GM18498 (cell line): ENCODE results near the gene DUOX1.

ENCODE experiments used
- ATAC-seq: cut with Tn5 transposase; IDR thresholded peaks from one replicate; pipeline ENCODE4 v1.9.1; 2021; ENCODE audit warnings: mild to moderate bottlenecking, moderate library complexity; ENCODE audit not compliant: unreplicated experiment

Gene DUOX1

GRCh38 chr15:45140557-45141250 is 10.9 kb downstream of the DUOX1 start:
- ATAC-seq, result no peak

- no peak for ATAC-seq
Measured at GRCh38 chr15:45141386-45141785, 11.6 kb downstream of the DUOX1 start.

- ATAC-seq, result no peak
Measured at GRCh38 chr15:45143056-45143455, 13.3 kb downstream of the DUOX1 start.

GRCh38 chr15:45143946-45144345 is 14.2 kb downstream of the DUOX1 start:
- ATAC-seq, result no peak

- ATAC-seq, result no peak
Measured at GRCh38 chr15:45144775-45145174, 15.0 kb downstream of the DUOX1 start.

- ATAC-seq, result no peak
Measured at GRCh38 chr15:45146405-45146804, 16.6 kb downstream of the DUOX1 start.

GRCh38 chr15:45147606-45148005 is 17.8 kb downstream of the DUOX1 start:
- no peak for ATAC-seq

- ATAC-seq, result no peak
Measured at GRCh38 chr15:45148076-45149059, 18.6 kb downstream of the DUOX1 start.

GRCh38 chr15:45149060-45149459 is 19.3 kb downstream of the DUOX1 start:
- ATAC-seq, result no peak

- ATAC-seq, result no peak
Measured at GRCh38 chr15:45150481-45150880, 20.7 kb downstream of the DUOX1 start.

GRCh38 chr15:45150997-45151396 is 21.2 kb downstream of the DUOX1 start:
- no peak for ATAC-seq

- no peak for ATAC-seq
Measured at GRCh38 chr15:45151998-45152828, 22.4 kb downstream of the DUOX1 start.

- no peak for ATAC-seq
Measured at GRCh38 chr15:45155739-45156138, 25.9 kb downstream of the DUOX1 start.

GRCh38 chr15:45156744-45157455 is 27.1 kb downstream of the DUOX1 start:
- no peak for ATAC-seq

- no peak for ATAC-seq
Measured at GRCh38 chr15:45157974-45158373, 28.2 kb downstream of the DUOX1 start.

GRCh38 chr15:45161666-45162065 is 31.9 kb downstream of the DUOX1 start:
- no peak for ATAC-seq

GRCh38 chr15:45162771-45163507 is 33.1 kb downstream of the DUOX1 start:
- peak; percentile 48 for ATAC-seq

- ATAC-seq, result no peak
Measured at GRCh38 chr15:45163508-45163856, 33.7 kb downstream of the DUOX1 start.

- ATAC-seq, result no peak
Measured at GRCh38 chr15:45164914-45165313, 35.1 kb downstream of the DUOX1 start.

GRCh38 chr15:45165536-45165935 is 35.7 kb downstream of the DUOX1 start:
- no peak for ATAC-seq
